IMR-90 (cell line): ENCODE results near the gene TUBB2B. TPM values are rescaled to one million over a fixed set of nuclear protein-coding genes. Genes with fewer than 3 reads are reported as not detected.

Source experiments
- ATAC-seq: fragments of 200-7000 bp; cut with Tn5 transposase; 2 replicates; pipeline ENCODE4 v1.9.1; 2020; ENCODE audit warnings: low read depth, mild to moderate bottlenecking, moderate library complexity
- BruUV-seq: library from RNA; stranded (reverse); fragments of 400-500 nt; replicated peaks from 2 replicates; lab custom pipeline; 2021; lab: Mats Ljungman, UMichigan
- CTCF ChIA-PET: fragments of 300-600 bp; formaldehyde crosslinking; extraction: SDS; loops from one replicate; lab custom pipeline; 2021; ENCODE audit warnings: antibody characterized with exemption; lab: Yijun Ruan, JAX
- POLR2A ChIA-PET: fragments of 300-600 bp; sonication (Branson Sonifier 250); formaldehyde crosslinking; loops from one replicate; lab custom pipeline; 2022; ENCODE audit warnings: antibody characterized with exemption; ENCODE audit not compliant: unreplicated experiment; lab: Charles Lee
- DNase-seq: peaks from one replicate; pipeline ENCODE4 v3.0.0; 2013
- H2AFZ ChIP-seq: replicated peaks from 2 replicates; pipeline ENCODE3; 2013; ENCODE audit warnings: low read length, mild to moderate bottlenecking; ENCODE audit not compliant: poor library complexity
- H2AK5ac ChIP-seq: 2 replicates; pipeline ENCODE4 v1.6.1; 2013; ENCODE audit warnings: low read depth, low read length, inconsistent platforms
- H2AK9ac ChIP-seq: replicated peaks from 2 replicates; pipeline ENCODE3; 2013; ENCODE audit warnings: mild to moderate bottlenecking, low read depth, low read length, moderate library complexity; ENCODE audit not compliant: poor library complexity
- H2BK120ac ChIP-seq: 2 replicates; pipeline ENCODE4 v1.6.1; 2013; ENCODE audit warnings: low read depth, low read length, inconsistent platforms
- H2BK15ac ChIP-seq: 3 replicates; pipeline ENCODE4 v1.6.1; 2013; ENCODE audit warnings: low read depth, low read length, inconsistent platforms
- H2BK20ac ChIP-seq: 2 replicates; pipeline ENCODE4 v1.6.1; 2013; ENCODE audit warnings: low read depth, mild to moderate bottlenecking, inconsistent platforms, low read length, moderate library complexity
- H2BK5ac ChIP-seq: 2 replicates; pipeline ENCODE4 v1.6.1; 2013; ENCODE audit warnings: mild to moderate bottlenecking, low read depth, low read length, inconsistent platforms; ENCODE audit not compliant: poor library complexity, severe bottlenecking
- H3K14ac ChIP-seq: replicated peaks from 2 replicates; pipeline ENCODE4 v1.6.1; 2013; ENCODE audit warnings: low read depth, low read length, inconsistent platforms
- H3K18ac ChIP-seq: 2 replicates; pipeline ENCODE4 v1.6.1; 2013; ENCODE audit warnings: low read depth, low read length, control low read depth
- H3K23ac ChIP-seq: 2 replicates; pipeline ENCODE4 v1.6.1; 2013; ENCODE audit warnings: low read depth, low read length, inconsistent platforms
- H3K27ac ChIP-seq: 2 replicates; pipeline ENCODE4 v1.5.1; 2013; ENCODE audit warnings: mild to moderate bottlenecking, control low read depth, low read length; ENCODE audit not compliant: insufficient read depth
- H3K27me3 ChIP-seq: 2 replicates; pipeline ENCODE4 v1.6.1; 2013; ENCODE audit warnings: low read length; ENCODE audit not compliant: control insufficient read depth, insufficient read depth
- H3K36me3 ChIP-seq: 2 replicates; pipeline ENCODE4 v1.6.1; 2013; ENCODE audit warnings: low read length, mixed read lengths; ENCODE audit not compliant: control insufficient read depth, insufficient read depth
- H3K4ac ChIP-seq: 2 replicates; pipeline ENCODE4 v1.6.1; 2013; ENCODE audit warnings: low read depth, low read length, inconsistent platforms
- H3K4me1 ChIP-seq: 2 replicates; pipeline ENCODE4 v1.6.1; 2013; ENCODE audit warnings: low read length, mixed read lengths; ENCODE audit not compliant: control insufficient read depth, insufficient read depth
- H3K4me2 ChIP-seq: 2 replicates; pipeline ENCODE4 v1.6.1; 2013; ENCODE audit warnings: low read depth, mild to moderate bottlenecking, control low read depth, low read length, moderate library complexity
- H3K4me3 ChIP-seq: 2 replicates; pipeline ENCODE4 v1.5.1; 2013; ENCODE audit warnings: low read depth, mild to moderate bottlenecking, control low read depth, low read length, moderate library complexity; ENCODE audit not compliant: insufficient read depth
- H3K56ac ChIP-seq: 2 replicates; pipeline ENCODE4 v1.6.1; 2013; ENCODE audit warnings: low read length, inconsistent platforms; ENCODE audit not compliant: insufficient read depth; ENCODE audit errors: extremely low read depth
- H3K79me1 ChIP-seq, 2 experiments: 2 replicates each; pipeline ENCODE4 v1.6.1; 2013; ENCODE audit warnings: low read length in 2 of 2, inconsistent platforms in 1 of 2, low read depth in 1 of 2
- H3K9ac ChIP-seq: 2 replicates; pipeline ENCODE4 v1.6.1; 2013; ENCODE audit warnings: low read depth, low read length, control low read depth
- H3K9me1 ChIP-seq: 2 replicates; pipeline ENCODE4 v1.6.1; 2013; ENCODE audit warnings: low read length, inconsistent platforms; ENCODE audit not compliant: insufficient read depth
- H3K9me3 ChIP-seq: 2 replicates; pipeline ENCODE4 v1.6.1; 2013; ENCODE audit warnings: low read length; ENCODE audit not compliant: control insufficient read depth, insufficient read depth
- H4K20me1 ChIP-seq: 2 replicates; pipeline ENCODE4 v1.6.1; 2013; ENCODE audit warnings: low read length, inconsistent platforms; ENCODE audit not compliant: insufficient read depth
- H4K5ac ChIP-seq: 2 replicates; pipeline ENCODE4 v1.6.1; 2013; ENCODE audit warnings: mild to moderate bottlenecking, low read depth, low read length, control low read depth
- H4K8ac ChIP-seq, 2 experiments: 2 replicates each; pipeline ENCODE4 v1.6.1; 2013; ENCODE audit warnings: low read depth in 2 of 2, low read length in 2 of 2, control low read depth in 1 of 2, inconsistent platforms in 1 of 2
- H4K91ac ChIP-seq: 2 replicates; pipeline ENCODE4 v1.6.1; 2013; ENCODE audit warnings: low read depth, low read length, inconsistent platforms; ENCODE audit not compliant: insufficient read depth
- CEBPB ChIP-seq: IDR thresholded peaks from 2 replicates; pipeline ENCODE4 v1.6.1; 2012; ENCODE audit warnings: low read depth, low read length, improper control_type of control experiment
- WGBS, 2 experiments: methylation state at CpG; one replicate each; pipeline versions ENCODE4 v1.1.5 to v1.1.7; 2013; ENCODE audit warnings: missing lambda C conversion rate in 2 of 2; ENCODE audit not compliant: insufficient read length in 1 of 2; ENCODE audit errors: extremely low coverage in 2 of 2; 5-methylcytosine and 5-hydroxymethylcytosine counted together
- dilution Hi-C: fragments of 300-500 bp; cut with HindIII; formaldehyde crosslinking; loops from one replicate; pipeline ENCODE4 v1.14.3; 2018; ENCODE audit warnings: low sequenced_read_pairs; ENCODE audit not compliant: unreplicated experiment
- in situ Hi-C: fragments of 300-500 bp; cut with MboI; formaldehyde crosslinking; loops from 3 replicates; pipeline ENCODE4 v1.14.3; 2019; ENCODE audit warnings: low sequenced_read_pairs, inconsistent platforms, mixed read lengths
- intact Hi-C: fragments of 100-400 bp; cut with micrococcal nuclease; formaldehyde crosslinking; loops from 2 replicates; pipeline ENCODE4 v1.10.0; 2022
- polyA plus RNA-seq, 3 experiments: library from polyadenylated mRNA; depleted of rRNA; stranded (reverse); fragments of >200 nt; gene quantifications; 2 replicates each; pipeline ENCODE4 v1.2.3, GENCODE V29; 2012; ENCODE audit warnings: low replicate concordance in 1 of 3
- total RNA-seq: library from RNA; depleted of rRNA; stranded (reverse); fragments of >200 nt; gene quantifications from 2 replicates; pipeline ENCODE4 v1.2.3, GENCODE V29; 2012

Gene TUBB2B
- total and polyA plus RNA-seq, 2 of the 4 experiments (the other 2 are of a cell fraction) = 13.6 to 21.1 TPM

DNA sequence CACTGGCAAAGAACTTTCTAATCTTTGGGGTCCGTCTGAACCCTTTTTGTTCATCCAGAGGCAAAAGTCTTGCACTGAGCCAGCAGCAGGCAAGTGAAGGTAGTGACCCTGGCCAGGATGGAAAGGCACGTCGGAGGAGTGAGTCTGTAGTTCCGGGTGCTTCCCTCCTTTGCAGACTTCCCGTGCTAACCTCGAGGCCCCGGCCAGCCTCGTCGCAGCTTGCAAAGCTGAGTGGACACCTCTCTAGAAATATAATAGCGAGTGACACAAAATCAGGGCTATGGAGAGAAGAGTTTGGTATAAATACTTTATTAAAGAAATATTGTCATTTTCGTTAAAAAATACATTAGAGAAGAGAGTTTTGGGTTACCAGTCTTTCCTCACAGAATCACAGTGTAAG lies 41.2 kb upstream of the TUBB2B start:
- in situ Hi-C loops = no loop called here
- no peak for ATAC-seq
- H4K20me1 ChIP-seq = peaks cover 8% of the 10 kb centered on the region

More for the DNA sequence above, 41.2 kb upstream of the TUBB2B start:
- Histone ChIP-seq H4K5ac (no peak overlapping the region), H3K4me2 (no peak overlapping the region), H3K9me1 (peaks cover 7% of the 10 kb centered on the region; the same call in 1 of the 2 replicates), H2BK5ac (no peak overlapping the region), H2AK5ac (no peak overlapping the region), H2BK120ac (no peak overlapping the region), H3K4ac (no peak overlapping the region), H4K8ac (no peak overlapping the region), H3K18ac (no peak overlapping the region), H3K36me3 (peaks cover 36% of the 10 kb centered on the region), H3K27me3 (no peaks in the 10 kb centered on the region), H3K4me1 (peaks cover 8% of the 10 kb centered on the region; the same call in 1 of the 2 replicates), H3K79me1 (peaks cover 28 to 51% of the 10 kb centered on the region in 2 experiments), H2BK15ac (no peak overlapping the region), H2AFZ (no peak overlapping the region), H3K27ac (no peak overlapping the region), H2AK9ac (no peak overlapping the region), H3K56ac (no peak overlapping the region), H4K91ac (no peak overlapping the region), H3K9ac (no peak overlapping the region), H2BK20ac (no peak overlapping the region), H3K14ac (no peak overlapping the region), H3K23ac (no peak overlapping the region), H3K4me3 (no peak overlapping the region), H3K9me3 (no peaks in the 10 kb centered on the region)
- POLR2A ChIA-PET = no interaction called here
- TF ChIP-seq CEBPB = no peak
- no TSS peak for BruUV-seq
- CTCF ChIA-PET = no interaction called here
- intact Hi-C loops = no loop called here
- DNase-seq = no peak
- dilution Hi-C loops = no loop called here
- WGBS, 2 experiments = 92% methylated on average over 1 of the region's 11 CpGs; no CpG with 5 or more reads in 1 of the 2 experiments
